Suppressor macrophage treated with lipopolysaccharide for 1 hour (primary cell): Measurements from ENCODE around the gene CALHM4.
"Not testable (repeated sequence)": the region's sequence is repeated elsewhere in the genome, so short reads cannot be mapped to it uniquely, and the experiment has no call there.

ENCODE experiments used
- DNase-seq, 3 donors: peaks; one replicate each; pipeline ENCODE4 v3.0.0-alpha.2; 2020 to 2022

CALHM4 gene

GRCh38 chr6:116579143-116579542 lies 25.6 kb downstream of the CALHM4 start:
- DNase-seq, result no peak

GRCh38 chr6:116580198-116580597 lies 26.6 kb downstream of the CALHM4 start:
- no peak for DNase-seq

DNA sequence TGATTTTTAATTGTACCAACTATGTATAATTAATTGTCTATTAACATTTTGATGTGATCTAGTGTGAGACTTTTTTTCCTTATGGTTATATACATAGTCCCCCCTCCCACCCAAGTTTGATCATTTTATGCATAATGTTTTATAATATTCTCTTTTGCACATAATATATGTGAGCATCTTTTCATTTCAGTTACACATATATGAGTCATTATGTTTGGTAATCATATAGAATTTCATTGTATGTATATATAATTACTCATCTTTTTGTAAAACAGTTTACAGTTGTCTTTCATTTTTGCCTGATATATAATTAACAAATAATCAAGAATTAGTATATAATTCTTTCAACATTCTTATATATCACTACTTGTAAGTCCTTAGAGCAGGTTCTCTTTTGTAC lies 32.7 kb downstream of the CALHM4 start:
- DNase-seq, result no peak

DNA sequence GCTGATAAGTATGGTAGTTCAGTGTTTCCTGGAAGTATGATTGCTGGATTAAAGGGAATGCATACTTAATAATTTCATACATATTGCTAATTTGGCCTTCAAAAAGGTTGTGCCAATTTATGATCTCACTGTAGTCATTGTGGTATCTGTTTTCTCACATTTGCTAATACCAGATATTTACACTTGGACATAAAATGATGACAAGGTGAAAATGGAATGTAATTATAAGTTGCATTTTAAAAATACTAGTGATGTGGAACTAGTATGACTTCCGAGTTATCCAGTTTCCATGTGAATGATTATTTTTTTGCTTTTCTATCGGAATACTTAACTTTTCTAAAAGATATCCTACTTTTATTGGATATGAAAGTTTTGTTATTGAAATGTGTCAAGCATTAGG lies 33.2 kb downstream of the CALHM4 start:
- DNase-seq, result no peak

DNA sequence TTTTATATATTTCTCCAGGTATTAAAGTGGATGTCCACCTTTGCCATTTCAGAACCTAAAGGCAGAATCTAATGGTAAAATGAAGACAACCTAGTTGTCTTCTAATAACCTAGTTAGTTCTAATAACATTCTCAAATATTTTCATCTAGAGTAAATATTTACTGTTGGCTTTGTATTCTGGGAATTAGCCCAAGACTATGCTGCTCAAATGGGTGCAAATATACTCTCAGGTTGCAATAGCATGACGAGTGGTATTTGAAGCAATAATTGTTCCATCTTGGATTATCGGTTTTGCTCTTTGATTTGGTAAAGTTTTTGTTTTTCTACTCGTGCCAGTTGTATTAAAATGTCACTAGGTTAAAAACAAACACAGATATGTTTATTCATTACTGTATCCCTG lies 41.7 kb downstream of the CALHM4 start:
- no peak for DNase-seq

- DNase-seq, result no peak
Observed at GRCh38 chr6:116596815-116597214, 43.3 kb downstream of the CALHM4 start.

- not testable (repeated sequence) for DNase-seq
Observed at GRCh38 chr6:116603916-116604315, 50.4 kb downstream of the CALHM4 start.

DNA sequence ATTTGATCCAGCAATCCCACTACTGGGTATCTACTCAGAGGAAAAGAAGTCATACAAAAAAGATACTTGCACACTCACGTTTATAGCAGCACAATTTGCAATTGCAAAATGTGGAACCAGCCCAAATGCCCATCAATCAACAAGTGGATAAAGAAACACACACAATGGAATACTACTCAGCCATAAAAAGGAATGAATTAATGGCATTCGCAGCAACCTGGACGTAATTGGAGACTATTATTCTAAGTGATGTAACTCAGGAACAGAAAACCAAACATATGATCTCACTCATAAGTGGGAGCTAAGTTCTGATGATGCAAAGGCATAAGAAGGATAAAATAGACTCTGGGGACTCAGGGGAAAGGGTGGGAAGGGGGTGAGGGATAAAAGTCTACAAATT lies 51.3 kb downstream of the CALHM4 start:
- DNase-seq, result not testable (repeated sequence)

DNA sequence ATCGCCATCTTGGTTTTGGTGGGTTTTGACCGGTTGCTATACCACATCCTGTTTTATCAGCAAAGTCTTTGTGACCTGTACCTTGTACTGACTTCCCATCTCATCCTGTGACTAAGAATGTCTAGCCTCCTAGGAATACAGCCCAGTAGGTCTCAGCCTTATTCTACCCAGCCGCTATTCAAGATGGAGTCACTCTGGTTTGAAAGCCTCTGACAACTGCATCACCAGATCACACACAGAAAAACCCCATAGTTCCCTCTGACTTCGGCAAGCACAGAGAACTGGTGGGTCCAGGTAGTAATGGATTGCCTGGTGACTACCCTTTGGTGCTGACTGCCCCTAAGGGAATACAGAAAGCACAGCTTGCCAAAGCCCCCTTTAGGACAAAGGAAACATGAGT lies 52.4 kb downstream of the CALHM4 start:
- DNase-seq, result no peak
